ENCODE data around the gene SBF1.
"Not testable (repeated sequence)": the region's sequence is repeated elsewhere in the genome, so short reads cannot be mapped to it uniquely, and the experiment has no call there.

SBF1 gene

GRCh38 chr22:50521710-50522109 is 46.9 kb upstream of the SBF1 start:
- no peak overlapping the region for H3K4me3 ChIP-seq (ENCODE audit: low read length)
- DNase-seq (ENCODE audit: low read depth) = no peak
- no peak for TF ChIP-seq CTCF (IDR thresholded peaks at IDR 0.05; ENCODE audit: insufficient read depth, low read depth, low read length, missing control alignments)

- H3K4me3 ChIP-seq (ENCODE audit: low read length) = no peak overlapping the region
- TF ChIP-seq CTCF (IDR thresholded peaks at IDR 0.05; ENCODE audit: insufficient read depth, low read depth, low read length, missing control alignments) = no peak
- no peak for DNase-seq (ENCODE audit: low read depth)
Observed at GRCh38 chr22:50520826-50521453, 46.1 kb upstream of the SBF1 start.

GRCh38 chr22:50520184-50520583 is 45.3 kb upstream of the SBF1 start:
- not testable (repeated sequence) for DNase-seq (ENCODE audit: low read depth); H3K4me3 ChIP-seq (ENCODE audit: low read length)

GRCh38 chr22:50519151-50519550 is 44.3 kb upstream of the SBF1 start:
- no peak for DNase-seq (ENCODE audit: low read depth)
- no peak for TF ChIP-seq CTCF (IDR thresholded peaks at IDR 0.05; ENCODE audit: insufficient read depth, low read depth, low read length, missing control alignments)
- H3K4me3 ChIP-seq (ENCODE audit: low read length) = no peak overlapping the region

GRCh38 chr22:50518606-50519005 is 43.8 kb upstream of the SBF1 start:
- no peak for TF ChIP-seq CTCF (IDR thresholded peaks at IDR 0.05; ENCODE audit: insufficient read depth, low read depth, low read length, missing control alignments)
- no peak for DNase-seq (ENCODE audit: low read depth)
- no peak overlapping the region for H3K4me3 ChIP-seq (ENCODE audit: low read length)

GRCh38 chr22:50517495-50518260 is 42.8 kb upstream of the SBF1 start:
- DNase-seq (ENCODE audit: low read depth) = no peak
- no peak overlapping the region for H3K4me3 ChIP-seq (ENCODE audit: low read length)
- TF ChIP-seq CTCF (IDR thresholded peaks at IDR 0.05; ENCODE audit: insufficient read depth, low read depth, low read length, missing control alignments) = no peak

- no peak overlapping the region for H3K4me3 ChIP-seq (ENCODE audit: low read length)
- no peak for TF ChIP-seq CTCF (IDR thresholded peaks at IDR 0.05; ENCODE audit: insufficient read depth, low read depth, low read length, missing control alignments)
- DNase-seq (ENCODE audit: low read depth) = no peak
Observed at GRCh38 chr22:50516891-50517290, 42.1 kb upstream of the SBF1 start.

Data from epithelial cell of esophagus (primary cell).